OCI-LY7 (cell line): Measurements from ENCODE around the gene KLF13.

Source experiments
- CTCF ChIP-seq: fragments of 200-600 bp; sonication (generic); conservative IDR thresholded peaks from 2 replicates; pipeline ENCODE4 v1.5.1; 2014; ENCODE audit warnings: mild to moderate bottlenecking, antibody characterized with exemption, low read length, moderate library complexity, mixed read lengths
- EZH2phosphoT487 ChIP-seq: fragments of 200-600 bp; sonication (generic); IDR thresholded peaks from 2 replicates; pipeline ENCODE4 v1.6.1; 2018; ENCODE audit warnings: low read depth, borderline replicate concordance, mild to moderate bottlenecking, mixed run types, antibody characterized with exemption, low read length, moderate library complexity, mixed read lengths

- TF ChIP-seq CTCF = no peak
- no peak for TF ChIP-seq EZH2phosphoT487
Observed at GRCh38 chr15:31427411-31427810, 100.8 kb downstream of the KLF13 start.
